Nephron (organoid): ENCODE measurements around the gene MAP7D3.
A peak's percentile ranks its signal among the peaks of the same experiment; 100 is the strongest.
"Not testable (repeated sequence)": the region's sequence is repeated elsewhere in the genome, so short reads cannot be mapped to it uniquely, and the experiment has no call there.

Experiments
- H3K27ac Mint-ChIP-seq, 3 experiments: 2 replicates each; pipeline ENCODE4 v1.8.0; 2020; ENCODE audit warnings: mixed read lengths in 3 of 3, mild to moderate bottlenecking in 2 of 3, moderate library complexity in 1 of 3
- H3K27me3 Mint-ChIP-seq: 2 replicates; pipeline ENCODE4 v1.8.0; 2021; ENCODE audit warnings: low read depth, mild to moderate bottlenecking, moderate library complexity, mixed read lengths
- H3K36me3 Mint-ChIP-seq: 2 replicates; pipeline ENCODE4 v1.8.0; 2020; ENCODE audit warnings: low read depth, mixed read lengths
- H3K4me1 Mint-ChIP-seq: 2 replicates; pipeline ENCODE4 v1.8.0; 2020; ENCODE audit warnings: mixed read lengths
- H3K4me3 Mint-ChIP-seq, 3 experiments: 2 replicates each; pipeline ENCODE4 v1.8.0; 2020; ENCODE audit warnings: mild to moderate bottlenecking in 3 of 3, mixed read lengths in 3 of 3, moderate library complexity in 2 of 3
- H3K9me3 Mint-ChIP-seq: 2 replicates; pipeline ENCODE4 v1.8.0; 2020; ENCODE audit warnings: mixed read lengths
- TF ChIP-seq, protein P1 (sequence below), 3 experiments: fragments of 200-600 bp; sonication (generic); IDR thresholded peaks; one replicate each; pipeline ENCODE4 v1.5.0; 2021; ENCODE audit warnings: antibody characterized with exemption in 3 of 3; ENCODE audit not compliant: unreplicated experiment in 3 of 3

Gene MAP7D3, protein sequence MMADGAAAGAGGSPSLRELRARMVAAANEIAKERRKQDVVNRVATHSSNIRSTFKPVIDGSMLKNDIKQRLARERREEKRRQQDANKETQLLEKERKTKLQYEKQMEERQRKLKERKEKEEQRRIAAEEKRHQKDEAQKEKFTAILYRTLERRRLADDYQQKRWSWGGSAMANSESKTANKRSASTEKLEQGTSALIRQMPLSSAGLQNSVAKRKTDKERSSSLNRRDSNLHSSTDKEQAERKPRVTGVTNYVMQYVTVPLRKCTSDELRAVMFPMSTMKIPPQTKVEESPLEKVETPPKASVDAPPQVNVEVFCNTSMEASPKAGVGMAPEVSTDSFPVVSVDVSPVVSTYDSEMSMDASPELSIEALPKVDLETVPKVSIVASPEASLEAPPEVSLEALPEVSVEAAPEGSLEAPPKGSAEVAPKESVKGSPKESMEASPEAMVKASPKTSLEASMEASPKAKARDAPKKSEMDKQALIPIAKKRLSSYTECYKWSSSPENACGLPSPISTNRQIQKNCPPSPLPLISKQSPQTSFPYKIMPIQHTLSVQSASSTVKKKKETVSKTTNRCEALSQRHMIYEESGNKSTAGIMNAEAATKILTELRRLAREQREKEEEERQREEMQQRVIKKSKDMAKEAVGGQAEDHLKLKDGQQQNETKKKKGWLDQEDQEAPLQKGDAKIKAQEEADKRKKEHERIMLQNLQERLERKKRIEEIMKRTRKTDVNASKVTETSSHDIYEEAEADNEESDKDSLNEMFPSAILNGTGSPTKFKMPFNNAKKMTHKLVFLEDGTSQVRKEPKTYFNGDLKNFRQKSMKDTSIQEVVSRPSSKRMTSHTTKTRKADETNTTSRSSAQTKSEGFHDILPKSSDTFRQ

DNA sequence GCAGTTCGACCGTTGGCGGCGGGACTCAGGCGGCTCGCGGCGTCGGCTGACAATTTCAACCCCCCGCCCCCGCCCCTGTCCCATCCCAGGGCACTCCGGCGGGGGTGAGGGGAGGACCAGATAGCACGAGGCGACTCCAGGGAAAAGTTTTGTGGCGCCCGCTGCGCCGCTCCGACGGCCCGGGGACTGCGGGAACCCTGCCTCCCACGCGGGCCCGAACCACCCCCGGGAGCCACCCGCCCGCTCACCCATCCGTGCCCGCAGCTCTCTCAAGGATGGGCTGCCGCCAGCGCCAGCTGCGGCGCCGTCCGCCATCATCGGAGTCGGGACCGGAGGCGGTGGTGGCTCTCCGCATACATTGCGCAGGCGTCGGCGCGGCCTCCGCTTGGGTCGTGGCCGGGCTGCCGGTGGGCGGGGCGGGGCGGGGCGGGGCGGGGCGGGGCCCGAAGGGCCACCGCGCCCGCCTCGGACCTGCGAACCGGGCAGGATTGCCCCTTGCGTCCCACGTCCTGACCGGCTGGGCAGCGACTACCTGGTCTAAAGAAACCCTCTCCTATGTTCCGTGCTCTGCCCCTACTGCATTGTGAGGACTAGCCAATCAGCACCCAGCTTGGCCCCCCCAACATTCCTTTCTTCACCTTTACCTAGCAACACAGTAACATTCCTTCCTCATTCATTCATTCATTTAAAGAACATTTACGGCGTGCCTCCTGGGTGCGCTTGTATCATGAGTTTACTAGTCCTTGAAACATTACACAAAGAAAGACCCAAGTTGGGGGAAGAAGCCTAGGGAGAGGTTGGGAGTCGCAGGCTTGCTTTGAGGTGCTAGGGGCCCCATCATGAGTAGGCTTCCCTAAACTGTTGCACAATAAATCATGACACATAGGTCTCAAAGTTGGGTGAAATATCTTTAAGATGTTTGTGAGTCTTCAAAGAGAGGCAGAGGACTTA lies at the start of gene MAP7D3:
Gene MAP7D3 (minus strand): TSS at position 360 of the 951 bp plus-strand sequence. CDS start 42 bp downstream, at position 318.
- peak within 1 kb of the TSS; percentile 18 to 81 (median 22) for H3K27ac Mint-ChIP-seq
- H3K9me3 Mint-ChIP-seq, result peaks cover 2% of the 10 kb centered on the region
- no peaks in the 10 kb centered on the region for H3K36me3 Mint-ChIP-seq
- no peaks in the 10 kb centered on the region for H3K27me3 Mint-ChIP-seq
- peak within 1 kb of the TSS; percentile 80 to 92 (median 91) for H3K4me3 Mint-ChIP-seq
- H3K4me1 Mint-ChIP-seq, result no peaks in the 10 kb centered on the region
- TF ChIP-seq, protein P1, sequence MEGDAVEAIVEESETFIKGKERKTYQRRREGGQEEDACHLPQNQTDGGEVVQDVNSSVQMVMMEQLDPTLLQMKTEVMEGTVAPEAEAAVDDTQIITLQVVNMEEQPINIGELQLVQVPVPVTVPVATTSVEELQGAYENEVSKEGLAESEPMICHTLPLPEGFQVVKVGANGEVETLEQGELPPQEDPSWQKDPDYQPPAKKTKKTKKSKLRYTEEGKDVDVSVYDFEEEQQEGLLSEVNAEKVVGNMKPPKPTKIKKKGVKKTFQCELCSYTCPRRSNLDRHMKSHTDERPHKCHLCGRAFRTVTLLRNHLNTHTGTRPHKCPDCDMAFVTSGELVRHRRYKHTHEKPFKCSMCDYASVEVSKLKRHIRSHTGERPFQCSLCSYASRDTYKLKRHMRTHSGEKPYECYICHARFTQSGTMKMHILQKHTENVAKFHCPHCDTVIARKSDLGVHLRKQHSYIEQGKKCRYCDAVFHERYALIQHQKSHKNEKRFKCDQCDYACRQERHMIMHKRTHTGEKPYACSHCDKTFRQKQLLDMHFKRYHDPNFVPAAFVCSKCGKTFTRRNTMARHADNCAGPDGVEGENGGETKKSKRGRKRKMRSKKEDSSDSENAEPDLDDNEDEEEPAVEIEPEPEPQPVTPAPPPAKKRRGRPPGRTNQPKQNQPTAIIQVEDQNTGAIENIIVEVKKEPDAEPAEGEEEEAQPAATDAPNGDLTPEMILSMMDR (IDR thresholded peaks at IDR 0.05; ENCODE audit: unreplicated experiment in 3 of 3), result no peak

DNA sequence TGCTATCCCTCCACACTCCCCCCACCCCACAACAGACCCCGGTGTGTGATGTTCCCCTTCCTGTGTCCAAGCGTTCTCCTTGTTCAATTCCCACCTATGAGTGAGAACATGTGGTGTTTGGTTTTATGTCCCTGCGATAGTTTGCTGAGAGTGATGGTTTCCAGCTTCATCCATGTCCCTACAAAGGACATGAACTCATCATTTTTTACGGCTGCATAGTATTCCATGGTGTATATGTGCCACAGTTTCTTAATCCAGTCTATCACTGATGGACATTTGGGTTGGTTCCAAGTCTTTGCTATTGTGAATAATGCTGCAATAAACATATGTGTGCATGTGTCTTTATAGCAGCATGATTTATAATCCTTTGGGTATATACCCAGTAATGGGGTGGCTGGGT lies 49.5 kb upstream of the MAP7D3 start, which contains the start of gene ADGRG4:
Gene ADGRG4 (plus strand): TSS at position 243 of the 400 bp plus-strand sequence. CDS start 7,815 bp downstream, outside the sequence.
- not testable (repeated sequence) for H3K4me1 Mint-ChIP-seq, H3K27ac Mint-ChIP-seq, H3K27me3 Mint-ChIP-seq, H3K4me3 Mint-ChIP-seq, H3K36me3 Mint-ChIP-seq
- peaks cover 15% of the 10 kb centered on the region for H3K9me3 Mint-ChIP-seq

DNA sequence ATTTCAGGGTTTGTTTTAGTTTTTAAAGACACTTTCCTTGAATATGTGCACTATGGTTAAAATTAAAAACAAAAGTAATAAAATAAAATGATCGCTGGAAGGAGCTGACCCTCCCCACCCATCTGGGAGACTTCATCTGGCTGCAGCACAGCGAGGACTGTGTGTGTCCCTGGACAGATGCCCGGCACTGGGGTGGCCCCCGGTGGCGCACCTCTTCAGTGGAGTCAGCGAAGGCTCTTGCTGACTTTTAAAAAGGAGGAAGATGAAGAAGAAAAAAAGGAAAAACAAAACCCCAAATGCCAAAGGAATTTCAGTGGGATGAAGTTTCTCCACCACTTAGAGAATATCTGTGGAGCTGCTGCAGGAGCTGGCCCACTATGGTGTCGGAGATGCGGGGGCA lies 44.2 kb upstream of the MAP7D3 start:
- Mint-ChIP-seq H3K4me1 (no peaks in the 10 kb centered on the region), H3K27me3 (no peaks in the 10 kb centered on the region), H3K4me3 (no peak overlapping the region), H3K9me3 (peaks cover 9% of the 10 kb centered on the region), H3K27ac (no peak overlapping the region), H3K36me3 (no peaks in the 10 kb centered on the region)
- TF ChIP-seq, protein P1 (IDR thresholded peaks at IDR 0.05; ENCODE audit: unreplicated experiment in 3 of 3), result no peak

DNA sequence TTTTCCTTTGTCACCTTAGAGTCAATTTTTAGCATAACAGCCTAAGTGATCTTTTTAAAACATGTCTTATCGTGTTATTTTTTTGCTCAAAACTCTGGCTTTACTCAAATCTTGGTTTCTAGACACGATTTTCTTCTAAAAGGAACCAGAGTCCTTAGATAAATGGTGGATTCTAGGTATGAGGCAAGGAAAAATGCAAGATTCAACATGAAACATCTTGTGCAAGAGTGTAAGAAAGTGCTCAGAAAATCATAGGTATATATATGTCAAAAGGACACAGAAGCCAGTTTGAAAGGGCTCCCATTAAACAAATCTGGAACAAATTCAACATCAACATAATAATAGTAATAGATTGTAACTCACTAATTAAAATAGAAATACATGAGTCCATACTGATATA lies 41.5 kb upstream of the MAP7D3 start:
- Mint-ChIP-seq H3K4me1 (no peaks in the 10 kb centered on the region), H3K9me3 (peaks cover 9% of the 10 kb centered on the region), H3K27me3 (no peaks in the 10 kb centered on the region), H3K27ac (no peak overlapping the region), H3K4me3 (no peak overlapping the region), H3K36me3 (no peaks in the 10 kb centered on the region)
- TF ChIP-seq, protein P1 (IDR thresholded peaks at IDR 0.05; ENCODE audit: unreplicated experiment in 3 of 3), result no peak

DNA sequence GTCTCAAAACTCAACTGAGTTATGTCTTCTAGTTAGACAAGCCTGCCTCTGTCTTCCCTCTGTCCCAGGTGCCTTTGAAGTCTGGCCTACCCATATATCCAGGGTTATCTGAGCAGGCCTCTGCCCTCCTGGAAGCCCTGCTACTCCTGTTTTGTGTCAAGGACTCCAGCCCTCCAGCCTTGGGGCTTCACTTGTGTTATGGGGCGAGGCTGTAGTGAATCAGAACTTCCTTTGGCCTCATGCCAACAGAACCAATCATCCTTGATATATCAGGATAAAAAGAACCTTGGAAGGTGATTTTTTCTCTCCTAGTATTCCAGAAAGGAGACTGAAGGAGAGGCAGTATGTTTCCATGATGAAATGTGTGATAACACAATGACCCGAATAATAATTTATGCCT lies 40.6 kb upstream of the MAP7D3 start:
- no peak overlapping the region for H3K27ac Mint-ChIP-seq
- peaks cover 9% of the 10 kb centered on the region for H3K9me3 Mint-ChIP-seq
- H3K4me1 Mint-ChIP-seq, result no peaks in the 10 kb centered on the region
- H3K27me3 Mint-ChIP-seq, result no peaks in the 10 kb centered on the region
- TF ChIP-seq, protein P1 (IDR thresholded peaks at IDR 0.05; ENCODE audit: unreplicated experiment in 3 of 3), result no peak
- H3K4me3 Mint-ChIP-seq, result no peak overlapping the region
- no peaks in the 10 kb centered on the region for H3K36me3 Mint-ChIP-seq

DNA sequence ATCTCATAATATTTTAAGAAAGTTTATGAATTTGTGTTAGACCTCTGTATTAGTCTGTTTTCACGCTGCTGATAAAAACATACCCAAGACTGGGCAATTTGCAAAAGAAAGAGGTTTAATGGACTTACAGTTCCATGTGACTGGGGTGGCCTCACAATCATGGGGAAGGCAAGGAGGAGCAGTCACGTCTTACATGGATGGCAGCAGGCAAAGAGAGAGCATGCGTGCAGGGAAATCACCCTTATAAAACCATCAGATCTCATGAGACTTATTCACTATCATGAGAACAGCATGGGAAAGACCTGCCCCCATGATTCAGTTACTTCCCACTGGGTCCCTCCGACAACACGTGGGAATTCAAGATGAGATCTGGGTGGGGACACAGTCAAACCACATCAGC lies 35.2 kb upstream of the MAP7D3 start:
- not testable (repeated sequence) for H3K4me1 Mint-ChIP-seq, H3K36me3 Mint-ChIP-seq, H3K4me3 Mint-ChIP-seq, H3K27ac Mint-ChIP-seq, H3K27me3 Mint-ChIP-seq
- H3K9me3 Mint-ChIP-seq, result peaks cover 13% of the 10 kb centered on the region
